PC-9 (cell line): Measurements from ENCODE around the gene BMF. TPM values are rescaled to one million over a fixed set of nuclear protein-coding genes. Genes with fewer than 3 reads are reported as not detected.
"Not testable (repeated sequence)": the region's sequence is repeated elsewhere in the genome, so short reads cannot be mapped to it uniquely, and the experiment has no call there.

ENCODE experiments used
- BruUV-seq: library from RNA; stranded (reverse); fragments of 400-500 nt; replicated peaks from 2 replicates; lab custom pipeline; 2021; lab: Mats Ljungman, UMichigan
- CTCF ChIA-PET: fragments of 300-600 bp; sonication (Branson Sonifier 250); formaldehyde crosslinking; loops from one replicate; lab custom pipeline; 2022; ENCODE audit warnings: antibody characterized with exemption; lab: Charles Lee
- POLR2A ChIA-PET: fragments of 300-600 bp; sonication (Branson Sonifier 250); formaldehyde crosslinking; loops from one replicate; lab custom pipeline; 2022; ENCODE audit warnings: antibody characterized with exemption; ENCODE audit not compliant: unreplicated experiment; lab: Charles Lee
- DNase-seq, 2 experiments: peaks; one replicate each; pipeline versions ENCODE4 v3.0.0 to v3.0.0-alpha.2; 2015 to 2022; ENCODE audit warnings: mixed read lengths in 1 of 2
- H2AFZ ChIP-seq: fragments of 200-600 bp; sonication (generic); 2 replicates; pipeline ENCODE4 v1.8.1; 2017; ENCODE audit warnings: antibody characterized with exemption
- H3F3A ChIP-seq: fragments of 200-600 bp; sonication (generic); 2 replicates; pipeline ENCODE4 v1.8.1; 2017; ENCODE audit warnings: antibody characterized with exemption, mild to moderate bottlenecking, low read depth; ENCODE audit not compliant: insufficient read depth
- H3K27ac ChIP-seq: fragments of 200-600 bp; sonication (generic); 2 replicates; pipeline ENCODE4 v1.6.1; 2016; ENCODE audit warnings: mixed run types
- H3K27me3 ChIP-seq: fragments of 200-600 bp; sonication (generic); 2 replicates; pipeline ENCODE4 v1.6.1; 2016; ENCODE audit warnings: low read depth, mixed run types; ENCODE audit not compliant: insufficient read depth
- H3K36me3 ChIP-seq: fragments of 200-600 bp; sonication (generic); 2 replicates; pipeline ENCODE4 v1.6.1; 2016; ENCODE audit warnings: low read depth, mixed run types
- H3K4me1 ChIP-seq: fragments of 200-600 bp; sonication (generic); replicated peaks from 2 replicates; pipeline ENCODE4 v1.6.1; 2016; ENCODE audit warnings: mixed run types; ENCODE audit not compliant: insufficient read depth
- H3K4me2 ChIP-seq: fragments of 200-600 bp; sonication (generic); 2 replicates; pipeline ENCODE4 v1.6.1; 2017; ENCODE audit warnings: mixed run types
- H3K4me3 ChIP-seq: fragments of 200-600 bp; sonication (generic); 2 replicates; pipeline ENCODE4 v1.6.1; 2016; ENCODE audit warnings: mixed run types
- H3K79me2 ChIP-seq: fragments of 200-600 bp; sonication (generic); 2 replicates; pipeline ENCODE4 v1.6.1; 2017; ENCODE audit warnings: low read depth, mixed run types
- H3K9me2 ChIP-seq: fragments of 200-600 bp; sonication (generic); 2 replicates; pipeline ENCODE4 v1.8.1; 2017; ENCODE audit warnings: mild to moderate bottlenecking; ENCODE audit not compliant: insufficient read depth
- H3K9me3 ChIP-seq: fragments of 200-600 bp; sonication (generic); 2 replicates; pipeline ENCODE4 v1.8.1; 2016; ENCODE audit warnings: low read depth; ENCODE audit not compliant: insufficient read depth
- H4K20me1 ChIP-seq: fragments of 200-600 bp; sonication (generic); 2 replicates; pipeline ENCODE4 v1.8.1; 2017; ENCODE audit not compliant: insufficient read depth
- CTCF ChIP-seq: fragments of 200-600 bp; sonication (generic); conservative IDR thresholded peaks from 2 replicates; pipeline ENCODE4 v1.6.1; 2017; ENCODE audit warnings: mixed run types, antibody characterized with exemption, mild to moderate bottlenecking, moderate library complexity
- EZH2 ChIP-seq: fragments of 200-600 bp; sonication (generic); IDR thresholded peaks from 2 replicates; pipeline ENCODE4 v1.8.0; 2017; ENCODE audit warnings: antibody characterized with exemption, low read depth
- intact Hi-C: fragments of 100-400 bp; cut with micrococcal nuclease; formaldehyde crosslinking; loops from one replicate; pipeline ENCODE4 v1.10.0; 2022; ENCODE audit not compliant: unreplicated experiment
- total RNA-seq: library from RNA; stranded (reverse); gene quantifications from 2 replicates; pipeline ENCODE4 v1.2.3, GENCODE V29; 2021

BMF gene
- total RNA-seq, 1 experiment from 2014 or later = 11.0 TPM

GRCh38 chr15:40137303-40138200 is 28.9 kb upstream of the BMF start:
- Histone ChIP-seq H3K4me2 (no peak overlapping the region), H3K4me3 (no peak overlapping the region), H3K27ac (no peak overlapping the region), H3K9me3 (no peaks in the 10 kb centered on the region), H3K4me1 (no peaks in the 10 kb centered on the region), H3K79me2 (no peaks in the 10 kb centered on the region), H3K27me3 (no peaks in the 10 kb centered on the region), H2AFZ (no peak overlapping the region), H3K36me3 (no peaks in the 10 kb centered on the region), H3K9me2 (no peaks in the 10 kb centered on the region), H4K20me1 (no peaks in the 10 kb centered on the region), H3F3A (no peaks in the 10 kb centered on the region)
- TF ChIP-seq EZH2 = no peak
- TF ChIP-seq CTCF = no peak
- ChIA-PET POLR2A (interaction anchor here (0.5 to 0.6 kb wide), 2 partner anchors 13 to 28 kb away, joined by 4 read pairs; no protein-coding TSS in a partner anchor), CTCF (interaction anchor here (0.6 kb wide), 2 partner anchors 41 to 55 kb away, joined by 3 to 4 read pairs; no protein-coding TSS in a partner anchor)
- DNase-seq = no peak
- intact Hi-C loops = no loop called here
- no TSS peak for BruUV-seq

- Histone ChIP-seq H3K9me3 (no peaks in the 10 kb centered on the region), H3K27ac (no peak overlapping the region), H3K4me1 (no peaks in the 10 kb centered on the region), H3F3A (no peaks in the 10 kb centered on the region), H3K27me3 (no peaks in the 10 kb centered on the region), H2AFZ (no peak overlapping the region), H3K36me3 (no peaks in the 10 kb centered on the region), H3K9me2 (no peaks in the 10 kb centered on the region), H4K20me1 (no peaks in the 10 kb centered on the region), H3K4me2 (no peak overlapping the region), H3K4me3 (no peak overlapping the region), H3K79me2 (no peaks in the 10 kb centered on the region)
- intact Hi-C loops = no loop called here
- ChIA-PET POLR2A (no interaction called here), CTCF (interaction anchor here (0.6 kb wide), 1 partner anchor 9 kb away, joined by 4 read pairs; no protein-coding TSS in a partner anchor)
- TF ChIP-seq EZH2 (no peak), CTCF (no peak)
- BruUV-seq = no TSS peak
- DNase-seq = no peak
These were observed 28.0 kb upstream of the BMF start for GRCh38 chr15:40136470-40137302.

DNA sequence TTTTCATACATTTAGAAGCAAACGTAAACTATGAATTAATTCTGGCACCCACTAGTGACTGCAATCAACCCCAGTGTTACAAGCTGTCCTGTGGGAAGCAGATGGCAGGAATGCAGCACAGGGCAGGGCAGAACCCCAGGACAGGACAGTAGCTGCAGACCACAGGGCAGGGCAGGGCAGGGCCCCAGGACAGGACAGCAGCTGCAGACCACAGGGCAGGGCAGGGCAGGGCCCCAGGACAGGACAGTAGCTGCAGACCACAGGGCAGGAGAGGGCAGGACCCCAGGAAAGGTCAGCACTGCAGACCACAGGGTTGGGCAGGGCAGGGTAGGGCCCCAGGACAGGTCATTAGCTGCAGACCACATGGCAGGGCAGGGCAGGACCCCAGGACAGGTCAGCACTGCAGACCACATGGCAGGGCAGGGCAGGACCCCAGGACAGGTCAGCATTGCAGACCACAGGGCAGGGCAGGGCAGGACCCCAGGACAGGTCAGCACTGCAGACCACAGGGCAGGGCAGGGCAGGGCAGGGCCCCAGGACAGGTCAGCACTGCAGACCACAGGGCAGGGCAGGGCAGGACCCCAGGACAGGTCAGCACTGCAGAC is 27.3 kb upstream of the BMF start:
- not testable (repeated sequence) for BruUV-seq

More for the DNA sequence above, 27.3 kb upstream of the BMF start:
- H3K9me3 ChIP-seq, H3K27ac ChIP-seq, H3K27me3 ChIP-seq, H4K20me1 ChIP-seq, intact Hi-C loops, H3K79me2 ChIP-seq, H3K4me3 ChIP-seq, H3K4me1 ChIP-seq, H3F3A ChIP-seq, H3K36me3 ChIP-seq, H2AFZ ChIP-seq, DNase-seq, H3K9me2 ChIP-seq, H3K4me2 ChIP-seq: not testable (repeated sequence)
- POLR2A ChIA-PET = interaction anchor here (0.6 kb wide), 1 partner anchor 43 kb away, joined by 5 read pairs; no protein-coding TSS in a partner anchor
- CTCF ChIA-PET = interaction anchor here (0.6 kb wide), 1 partner anchor 9 kb away, joined by 4 read pairs; no protein-coding TSS in a partner anchor
